ENCODE data around the gene PNLIPRP1. TPM values are rescaled to one million over a fixed set of nuclear protein-coding genes. Genes with fewer than 3 reads are reported as not detected.

Gene PNLIPRP1
- total RNA-seq, 1 experiment from 2014 or later: 1.6 TPM

DNA sequence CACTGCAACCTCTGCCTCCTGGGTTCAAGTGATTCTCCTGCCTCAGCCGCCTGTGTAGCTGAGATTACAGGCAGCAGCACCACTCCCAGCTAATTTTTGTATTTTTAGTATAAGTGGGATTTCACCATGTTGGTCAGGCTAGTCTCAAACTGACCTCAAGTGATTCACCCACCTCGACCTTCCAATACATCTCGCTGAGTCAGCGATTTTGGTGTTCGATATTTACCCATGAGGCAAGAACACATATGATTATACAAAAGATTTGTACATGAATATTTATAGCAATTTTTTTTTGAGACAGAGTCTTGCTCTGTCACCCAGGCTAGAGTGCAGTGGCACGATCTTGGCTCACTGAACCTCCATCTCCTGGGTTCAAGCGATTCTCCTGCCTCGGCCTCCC is 25.2 kb upstream of the PNLIPRP1 start:
- Histone ChIP-seq H3K4me2 (ENCODE audit: low read length) (no peak overlapping the region), H3K9me3 (ENCODE audit: control insufficient read depth in 1 of 2, insufficient read depth in 1 of 2, low read depth in 1 of 2, low read length in 2 of 2) (no peaks in the 10 kb centered on the region), H3K4me3 (replicated peaks in 1 of 2; ENCODE audit: low read depth in 1 of 2, low read length in 2 of 2) (no peak overlapping the region), H3K9ac (ENCODE audit: low read length) (no peak overlapping the region), H2AFZ (ENCODE audit: low read depth, low read length, poor library complexity, severe bottlenecking) (no peak overlapping the region), H3K4me1 (ENCODE audit: control insufficient read depth in 1 of 2, insufficient read depth in 2 of 2, low read length in 2 of 2) (no peaks in the 10 kb centered on the region), H3K27me3 (ENCODE audit: insufficient read depth, low read length) (peaks cover 39% of the 10 kb centered on the region), H3K9me2 (ENCODE audit: insufficient read depth) (no peaks in the 10 kb centered on the region), H4K20me1 (ENCODE audit: insufficient read depth) (no peaks in the 10 kb centered on the region), H3K36me3 (ENCODE audit: control insufficient read depth in 1 of 2, insufficient read depth in 2 of 2, low read length in 2 of 2) (no peaks in the 10 kb centered on the region), H3K79me2 (ENCODE audit: insufficient read depth, low read length) (no peaks in the 10 kb centered on the region), H3K27ac (ENCODE audit: low read depth, low read length) (no peak overlapping the region)
- DNase-seq (ENCODE audit: low read depth, low spot score) (no peak), ATAC-seq (no peak)
- RAD21 ChIA-PET (ENCODE audit: low non-redundant PET in 1 of 2, low total read pairs in 2 of 2, uncharacterized antibody in 2 of 2, unreplicated experiment in 2 of 2): no interaction called here
- POLR2A ChIA-PET: no interaction called here
- no TSS peak for BruUV-seq (replicated peaks)
- TF ChIP-seq ZFX (IDR thresholded peaks at IDR 0.05) (no peak), SP1 (IDR thresholded peaks at IDR 0.05; ENCODE audit: low read depth) (no peak), CBX3 (IDR thresholded peaks at IDR 0.05; ENCODE audit: low read depth) (no peak)
- TF ChIP-seq, protein P1, sequence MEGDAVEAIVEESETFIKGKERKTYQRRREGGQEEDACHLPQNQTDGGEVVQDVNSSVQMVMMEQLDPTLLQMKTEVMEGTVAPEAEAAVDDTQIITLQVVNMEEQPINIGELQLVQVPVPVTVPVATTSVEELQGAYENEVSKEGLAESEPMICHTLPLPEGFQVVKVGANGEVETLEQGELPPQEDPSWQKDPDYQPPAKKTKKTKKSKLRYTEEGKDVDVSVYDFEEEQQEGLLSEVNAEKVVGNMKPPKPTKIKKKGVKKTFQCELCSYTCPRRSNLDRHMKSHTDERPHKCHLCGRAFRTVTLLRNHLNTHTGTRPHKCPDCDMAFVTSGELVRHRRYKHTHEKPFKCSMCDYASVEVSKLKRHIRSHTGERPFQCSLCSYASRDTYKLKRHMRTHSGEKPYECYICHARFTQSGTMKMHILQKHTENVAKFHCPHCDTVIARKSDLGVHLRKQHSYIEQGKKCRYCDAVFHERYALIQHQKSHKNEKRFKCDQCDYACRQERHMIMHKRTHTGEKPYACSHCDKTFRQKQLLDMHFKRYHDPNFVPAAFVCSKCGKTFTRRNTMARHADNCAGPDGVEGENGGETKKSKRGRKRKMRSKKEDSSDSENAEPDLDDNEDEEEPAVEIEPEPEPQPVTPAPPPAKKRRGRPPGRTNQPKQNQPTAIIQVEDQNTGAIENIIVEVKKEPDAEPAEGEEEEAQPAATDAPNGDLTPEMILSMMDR (IDR thresholded peaks at IDR 0.05 in 2 of 3, conservative IDR thresholded peaks at IDR 0.05 in 1 of 3; ENCODE audit: borderline replicate concordance in 1 of 3, insufficient read depth in 1 of 3, low read depth in 2 of 3, low read length in 2 of 3): no peak
- TF ChIP-seq, protein P2, sequence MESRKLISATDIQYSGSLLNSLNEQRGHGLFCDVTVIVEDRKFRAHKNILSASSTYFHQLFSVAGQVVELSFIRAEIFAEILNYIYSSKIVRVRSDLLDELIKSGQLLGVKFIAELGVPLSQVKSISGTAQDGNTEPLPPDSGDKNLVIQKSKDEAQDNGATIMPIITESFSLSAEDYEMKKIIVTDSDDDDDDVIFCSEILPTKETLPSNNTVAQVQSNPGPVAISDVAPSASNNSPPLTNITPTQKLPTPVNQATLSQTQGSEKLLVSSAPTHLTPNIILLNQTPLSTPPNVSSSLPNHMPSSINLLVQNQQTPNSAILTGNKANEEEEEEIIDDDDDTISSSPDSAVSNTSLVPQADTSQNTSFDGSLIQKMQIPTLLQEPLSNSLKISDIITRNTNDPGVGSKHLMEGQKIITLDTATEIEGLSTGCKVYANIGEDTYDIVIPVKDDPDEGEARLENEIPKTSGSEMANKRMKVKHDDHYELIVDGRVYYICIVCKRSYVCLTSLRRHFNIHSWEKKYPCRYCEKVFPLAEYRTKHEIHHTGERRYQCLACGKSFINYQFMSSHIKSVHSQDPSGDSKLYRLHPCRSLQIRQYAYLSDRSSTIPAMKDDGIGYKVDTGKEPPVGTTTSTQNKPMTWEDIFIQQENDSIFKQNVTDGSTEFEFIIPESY (IDR thresholded peaks at IDR 0.05; ENCODE audit: extremely low read depth, insufficient replicate concordance, low read length): no peak
- CTCF ChIA-PET: no interaction called here
- intact Hi-C loops (cut with micrococcal nuclease): no loop called here

DNA sequence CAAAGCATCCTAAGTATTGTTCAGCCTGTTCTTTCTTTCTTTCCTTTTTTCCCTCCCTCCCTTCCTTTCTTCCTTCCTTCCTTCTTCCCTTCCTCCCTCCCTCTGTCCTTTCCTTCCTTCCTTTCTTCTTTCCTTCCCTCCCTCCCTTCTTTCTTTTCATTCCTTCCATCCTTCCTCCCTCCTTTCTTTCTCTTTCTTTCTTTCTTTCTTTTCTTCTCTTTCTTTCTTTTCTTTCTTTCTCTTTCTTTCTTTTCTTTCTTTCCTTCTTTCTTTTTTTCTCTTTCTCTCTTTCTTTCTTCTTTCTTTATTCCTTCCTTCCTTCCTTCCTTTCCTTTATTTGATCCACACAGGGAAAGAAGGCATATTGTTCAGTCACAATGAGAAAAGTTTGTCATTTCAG is 23.8 kb upstream of the PNLIPRP1 start:
- Histone ChIP-seq H3K4me2 (ENCODE audit: low read length) (no peak overlapping the region), H3K4me3 (replicated peaks in 1 of 2; ENCODE audit: low read depth in 1 of 2, low read length in 2 of 2) (no peak overlapping the region), H3K27ac (ENCODE audit: low read depth, low read length) (no peak overlapping the region), H3K4me1 (ENCODE audit: control insufficient read depth in 1 of 2, insufficient read depth in 2 of 2, low read length in 2 of 2) (no peaks in the 10 kb centered on the region), H3K9me2 (ENCODE audit: insufficient read depth) (no peaks in the 10 kb centered on the region), H3K9me3 (ENCODE audit: control insufficient read depth in 1 of 2, insufficient read depth in 1 of 2, low read depth in 1 of 2, low read length in 2 of 2) (no peaks in the 10 kb centered on the region), H2AFZ (ENCODE audit: low read depth, low read length, poor library complexity, severe bottlenecking) (no peak overlapping the region), H4K20me1 (ENCODE audit: insufficient read depth) (no peaks in the 10 kb centered on the region), H3K79me2 (ENCODE audit: insufficient read depth, low read length) (no peaks in the 10 kb centered on the region), H3K27me3 (ENCODE audit: insufficient read depth, low read length) (peaks cover 28% of the 10 kb centered on the region), H3K36me3 (ENCODE audit: control insufficient read depth in 1 of 2, insufficient read depth in 2 of 2, low read length in 2 of 2) (no peaks in the 10 kb centered on the region), H3K9ac (ENCODE audit: low read length) (no peak overlapping the region)
- intact Hi-C loops (cut with micrococcal nuclease): no loop called here
- ChIA-PET CTCF (no interaction called here), POLR2A (no interaction called here), RAD21 (ENCODE audit: low non-redundant PET in 1 of 2, low total read pairs in 2 of 2, uncharacterized antibody in 2 of 2, unreplicated experiment in 2 of 2) (no interaction called here)
- BruUV-seq (replicated peaks): no TSS peak
- DNase-seq (ENCODE audit: low read depth, low spot score) (no peak), ATAC-seq (no peak)
- no peak for TF ChIP-seq SP1 (IDR thresholded peaks at IDR 0.05; ENCODE audit: low read depth)
- TF ChIP-seq CBX3 (IDR thresholded peaks at IDR 0.05; ENCODE audit: low read depth): no peak
- TF ChIP-seq SIN3A (IDR thresholded peaks at IDR 0.05; ENCODE audit: low read depth): no peak
- no peak for TF ChIP-seq ZFX (IDR thresholded peaks at IDR 0.05)
- TF ChIP-seq FOSL1 (IDR thresholded peaks at IDR 0.05; ENCODE audit: low read depth): no peak
- no peak for TF ChIP-seq POLR2AphosphoS5 (IDR thresholded peaks at IDR 0.05; ENCODE audit: low read depth, low read length)
- no peak for TF ChIP-seq EZH2phosphoT487 (IDR thresholded peaks at IDR 0.05; ENCODE audit: borderline replicate concordance)
- no peak for TF ChIP-seq TCF7L2 (IDR thresholded peaks at IDR 0.05; ENCODE audit: borderline replicate concordance, extremely low read depth, insufficient read depth, insufficient read length)
- TF ChIP-seq EZH2 (IDR thresholded peaks at IDR 0.05): no peak
- TF ChIP-seq EGR1 (IDR thresholded peaks at IDR 0.05; ENCODE audit: low read depth): no peak
- TF ChIP-seq, protein P3, sequence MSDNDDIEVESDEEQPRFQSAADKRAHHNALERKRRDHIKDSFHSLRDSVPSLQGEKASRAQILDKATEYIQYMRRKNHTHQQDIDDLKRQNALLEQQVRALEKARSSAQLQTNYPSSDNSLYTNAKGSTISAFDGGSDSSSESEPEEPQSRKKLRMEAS (IDR thresholded peaks at IDR 0.05): no peak
- no peak for TF ChIP-seq CEBPB (IDR thresholded peaks at IDR 0.05; ENCODE audit: low read depth)
- no peak for TF ChIP-seq POLR2A (IDR thresholded peaks at IDR 0.05; ENCODE audit: borderline replicate concordance, extremely low read depth, insufficient read depth, insufficient read length)
- no peak for TF ChIP-seq JUND (IDR thresholded peaks at IDR 0.05)
- TF ChIP-seq ELF1 (IDR thresholded peaks at IDR 0.05; ENCODE audit: borderline replicate concordance, low read depth): no peak
